GM18526 (cell line): ENCODE data around the gene ANKH.

Experiments
- POLR2A ChIP-seq: IDR thresholded peaks from 3 replicates; pipeline ENCODE4 v1.6.1; 2011; ENCODE audit not compliant: insufficient read length; ENCODE audit errors: extremely low read depth

Gene ANKH

GRCh38 chr5:14870337-14871213 is 1.0 kb downstream of the ANKH start:
- no peak for TF ChIP-seq POLR2A

- TF ChIP-seq POLR2A = no peak
Measured at GRCh38 chr5:14869668-14870164, 1.9 kb downstream of the ANKH start.

- TF ChIP-seq POLR2A = no peak
Measured at GRCh38 chr5:14869233-14869632, 2.3 kb downstream of the ANKH start.

- TF ChIP-seq POLR2A = no peak
Measured at GRCh38 chr5:14868771-14869170, 2.8 kb downstream of the ANKH start.

- no peak for TF ChIP-seq POLR2A
Measured at GRCh38 chr5:14864181-14864812, 7.3 kb downstream of the ANKH start.

- no peak for TF ChIP-seq POLR2A
Measured at GRCh38 chr5:14863105-14863504, 8.5 kb downstream of the ANKH start.

GRCh38 chr5:14861123-14861765 is 10.3 kb downstream of the ANKH start:
- TF ChIP-seq POLR2A = no peak

GRCh38 chr5:14859980-14860379 is 11.6 kb downstream of the ANKH start:
- no peak for TF ChIP-seq POLR2A

- no peak for TF ChIP-seq POLR2A
Measured at GRCh38 chr5:14859150-14859549, 12.4 kb downstream of the ANKH start.

GRCh38 chr5:14855366-14855765 is 16.2 kb downstream of the ANKH start:
- no peak for TF ChIP-seq POLR2A

- no peak for TF ChIP-seq POLR2A
Measured at GRCh38 chr5:14854799-14855198, 16.8 kb downstream of the ANKH start.

GRCh38 chr5:14853685-14854084 is 17.9 kb downstream of the ANKH start:
- TF ChIP-seq POLR2A = no peak

- no peak for TF ChIP-seq POLR2A
Measured at GRCh38 chr5:14852779-14853178, 18.8 kb downstream of the ANKH start.

- TF ChIP-seq POLR2A = no peak
Measured at GRCh38 chr5:14851999-14852526, 19.5 kb downstream of the ANKH start.

GRCh38 chr5:14851597-14851996 is 20.0 kb downstream of the ANKH start:
- no peak for TF ChIP-seq POLR2A

- no peak for TF ChIP-seq POLR2A
Measured at GRCh38 chr5:14851050-14851419, 20.5 kb downstream of the ANKH start.
